Measurements from ENCODE around the gene TBCB. TPM values are rescaled to one million over a fixed set of nuclear protein-coding genes. Genes with fewer than 3 reads are reported as not detected.
A peak's percentile ranks its signal among the peaks of the same experiment; 100 is the strongest.

TBCB gene
- total RNA-seq, 1 experiment from 2014 or later = 141 TPM

DNA sequence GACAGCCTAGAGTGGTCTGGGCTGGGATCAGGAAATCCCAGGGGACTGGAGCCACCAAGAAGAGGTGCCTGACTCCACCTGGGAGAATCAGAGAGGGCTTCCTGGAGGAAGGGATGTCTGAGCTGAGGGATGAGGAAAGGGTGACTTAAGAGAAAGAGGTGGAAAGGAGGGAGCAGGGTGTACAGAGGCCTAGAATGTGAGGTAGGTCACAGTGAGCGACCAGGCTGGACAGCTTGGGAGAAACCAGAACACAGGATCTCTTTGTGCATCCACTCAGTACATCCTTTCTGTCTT is 1.0 kb downstream of the TBCB start:
- Histone ChIP-seq H3K9ac (ENCODE audit: low read length) (peak overlapping the region; percentile 86), H3K4me3 (replicated peaks in 1 of 2; ENCODE audit: low read depth in 1 of 2, low read length in 2 of 2) (peak overlapping the region; percentile 74 to 82), H4K20me1 (ENCODE audit: insufficient read depth) (no peaks in the 10 kb centered on the region), H3K9me3 (ENCODE audit: control insufficient read depth in 1 of 2, insufficient read depth in 1 of 2, low read depth in 1 of 2, low read length in 2 of 2) (no peaks in the 10 kb centered on the region), H2AFZ (ENCODE audit: low read depth, low read length, poor library complexity, severe bottlenecking) (no peak overlapping the region), H3K9me2 (ENCODE audit: insufficient read depth) (no peaks in the 10 kb centered on the region), H3K4me2 (ENCODE audit: low read length) (peak overlapping the region; percentile 95), H3K27ac (ENCODE audit: low read depth, low read length) (peak overlapping the region; percentile 92), H3K36me3 (ENCODE audit: control insufficient read depth in 1 of 2, insufficient read depth in 2 of 2, low read length in 2 of 2) (peaks cover 14 to 19% of the 10 kb centered on the region in 2 experiments; a peak in 3 of 4 replicates), H3K27me3 (ENCODE audit: insufficient read depth, low read length) (no peaks in the 10 kb centered on the region), H3K79me2 (ENCODE audit: insufficient read depth, low read length) (peaks cover 28% of the 10 kb centered on the region), H3K4me1 (ENCODE audit: control insufficient read depth in 1 of 2, insufficient read depth in 2 of 2, low read length in 2 of 2) (peaks cover 7 to 27% of the 10 kb centered on the region in 2 experiments; a peak in 3 of 4 replicates)
- intact Hi-C loops (cut with micrococcal nuclease) = loop anchor here (5.0 to 10.0 kb wide), 2 partner anchors 44 to 111 kb away; partner anchors contain the start of gene SYNE4
- POLR2A ChIA-PET = no interaction called here
- DNase-seq (ENCODE audit: low read depth, low spot score) = no peak
- ATAC-seq = no peak
- CTCF ChIA-PET = no interaction called here
- RAD21 ChIA-PET (ENCODE audit: low non-redundant PET in 1 of 2, low total read pairs in 2 of 2, uncharacterized antibody in 2 of 2, unreplicated experiment in 2 of 2) = no interaction called here
- no TSS peak for BruUV-seq (replicated peaks)
- TF ChIP-seq SP1 (IDR thresholded peaks at IDR 0.05; ENCODE audit: low read depth) (no peak), YY1 (IDR thresholded peaks at IDR 0.05; ENCODE audit: extremely low read depth, insufficient replicate concordance, low read depth, low read length) (no peak)

DNA sequence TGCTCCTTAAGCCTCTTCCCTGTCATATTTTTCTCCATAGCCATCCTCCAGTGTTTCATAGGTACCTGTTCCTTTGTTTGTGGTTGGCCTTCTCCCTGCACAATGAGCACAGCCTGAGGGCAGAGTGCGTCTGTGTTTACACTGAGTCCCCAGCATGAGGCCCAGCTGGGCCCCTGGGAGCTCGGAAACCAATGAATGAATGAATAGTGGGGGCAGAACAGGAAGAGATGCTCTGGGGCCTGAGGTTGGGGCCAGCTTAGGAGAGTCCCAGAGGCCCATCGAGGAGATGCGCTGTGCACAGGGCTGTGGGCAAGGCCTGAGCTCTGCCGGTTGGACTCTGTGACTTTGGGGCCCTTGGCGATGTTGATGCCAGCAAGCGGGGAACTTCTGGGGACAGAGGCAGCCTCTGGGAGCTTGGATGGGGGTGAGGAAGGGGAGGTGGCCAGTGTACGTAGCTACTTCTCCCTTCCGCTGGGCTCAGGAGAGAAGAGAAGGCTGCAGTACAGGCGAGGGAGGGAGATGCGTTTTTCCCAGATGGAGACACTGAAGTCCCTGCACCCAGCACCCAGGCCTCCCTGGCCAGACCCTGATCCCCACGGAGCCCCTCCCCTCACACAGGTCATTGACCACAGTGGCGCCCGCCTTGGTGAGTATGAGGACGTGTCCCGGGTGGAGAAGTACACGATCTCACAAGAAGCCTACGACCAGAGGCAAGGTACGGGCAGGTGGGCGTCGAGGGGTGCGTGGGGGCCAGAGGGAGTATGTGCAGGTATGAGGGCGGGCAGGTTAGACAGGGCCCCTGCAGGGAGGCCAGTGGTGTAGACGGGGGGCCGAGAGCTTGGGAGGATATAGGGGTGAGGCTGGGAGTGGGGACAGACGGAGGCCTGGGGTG is 5.1 kb downstream of the TBCB start:
- no peak for TF ChIP-seq SP1 (IDR thresholded peaks at IDR 0.05; ENCODE audit: low read depth)
- TF ChIP-seq ZFX (IDR thresholded peaks at IDR 0.05) = no peak
- TF ChIP-seq, protein P1, sequence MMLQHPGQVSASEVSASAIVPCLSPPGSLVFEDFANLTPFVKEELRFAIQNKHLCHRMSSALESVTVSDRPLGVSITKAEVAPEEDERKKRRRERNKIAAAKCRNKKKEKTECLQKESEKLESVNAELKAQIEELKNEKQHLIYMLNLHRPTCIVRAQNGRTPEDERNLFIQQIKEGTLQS (IDR thresholded peaks at IDR 0.05) = no peak
- no peak for TF ChIP-seq ELF1 (IDR thresholded peaks at IDR 0.05; ENCODE audit: borderline replicate concordance, low read depth)
- no peak for TF ChIP-seq EGR1 (IDR thresholded peaks at IDR 0.05; ENCODE audit: low read depth)
- TF ChIP-seq, protein P2, sequence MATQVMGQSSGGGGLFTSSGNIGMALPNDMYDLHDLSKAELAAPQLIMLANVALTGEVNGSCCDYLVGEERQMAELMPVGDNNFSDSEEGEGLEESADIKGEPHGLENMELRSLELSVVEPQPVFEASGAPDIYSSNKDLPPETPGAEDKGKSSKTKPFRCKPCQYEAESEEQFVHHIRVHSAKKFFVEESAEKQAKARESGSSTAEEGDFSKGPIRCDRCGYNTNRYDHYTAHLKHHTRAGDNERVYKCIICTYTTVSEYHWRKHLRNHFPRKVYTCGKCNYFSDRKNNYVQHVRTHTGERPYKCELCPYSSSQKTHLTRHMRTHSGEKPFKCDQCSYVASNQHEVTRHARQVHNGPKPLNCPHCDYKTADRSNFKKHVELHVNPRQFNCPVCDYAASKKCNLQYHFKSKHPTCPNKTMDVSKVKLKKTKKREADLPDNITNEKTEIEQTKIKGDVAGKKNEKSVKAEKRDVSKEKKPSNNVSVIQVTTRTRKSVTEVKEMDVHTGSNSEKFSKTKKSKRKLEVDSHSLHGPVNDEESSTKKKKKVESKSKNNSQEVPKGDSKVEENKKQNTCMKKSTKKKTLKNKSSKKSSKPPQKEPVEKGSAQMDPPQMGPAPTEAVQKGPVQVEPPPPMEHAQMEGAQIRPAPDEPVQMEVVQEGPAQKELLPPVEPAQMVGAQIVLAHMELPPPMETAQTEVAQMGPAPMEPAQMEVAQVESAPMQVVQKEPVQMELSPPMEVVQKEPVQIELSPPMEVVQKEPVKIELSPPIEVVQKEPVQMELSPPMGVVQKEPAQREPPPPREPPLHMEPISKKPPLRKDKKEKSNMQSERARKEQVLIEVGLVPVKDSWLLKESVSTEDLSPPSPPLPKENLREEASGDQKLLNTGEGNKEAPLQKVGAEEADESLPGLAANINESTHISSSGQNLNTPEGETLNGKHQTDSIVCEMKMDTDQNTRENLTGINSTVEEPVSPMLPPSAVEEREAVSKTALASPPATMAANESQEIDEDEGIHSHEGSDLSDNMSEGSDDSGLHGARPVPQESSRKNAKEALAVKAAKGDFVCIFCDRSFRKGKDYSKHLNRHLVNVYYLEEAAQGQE (IDR thresholded peaks at IDR 0.05; ENCODE audit: low read depth) = no peak
- no peak for TF ChIP-seq RAD21 (IDR thresholded peaks at IDR 0.05; ENCODE audit: low read depth)
- no peak for TF ChIP-seq SIN3A (IDR thresholded peaks at IDR 0.05; ENCODE audit: low read depth)
- no peak for TF ChIP-seq CBX3 (IDR thresholded peaks at IDR 0.05; ENCODE audit: low read depth)
- Histone ChIP-seq H3K36me3 (ENCODE audit: control insufficient read depth in 1 of 2, insufficient read depth in 2 of 2, low read length in 2 of 2) (peaks cover 11 to 14% of the 10 kb centered on the region in 2 experiments; a peak in 3 of 4 replicates), H3K4me1 (ENCODE audit: control insufficient read depth in 1 of 2, insufficient read depth in 2 of 2, low read length in 2 of 2) (peaks cover 7 to 13% of the 10 kb centered on the region in 2 experiments; a peak in 3 of 4 replicates), H3K27me3 (ENCODE audit: insufficient read depth, low read length) (no peaks in the 10 kb centered on the region), H3K9me3 (ENCODE audit: control insufficient read depth in 1 of 2, insufficient read depth in 1 of 2, low read depth in 1 of 2, low read length in 2 of 2) (no peaks in the 10 kb centered on the region), H3K4me2 (ENCODE audit: low read length) (no peak overlapping the region), H3K79me2 (ENCODE audit: insufficient read depth, low read length) (peaks cover 9% of the 10 kb centered on the region; the same call in 1 of the 2 replicates), H4K20me1 (ENCODE audit: insufficient read depth) (no peaks in the 10 kb centered on the region), H3K9ac (ENCODE audit: low read length) (no peak overlapping the region), H3K9me2 (ENCODE audit: insufficient read depth) (no peaks in the 10 kb centered on the region), H2AFZ (ENCODE audit: low read depth, low read length, poor library complexity, severe bottlenecking) (no peak overlapping the region), H3K4me3 (replicated peaks in 1 of 2; ENCODE audit: low read depth in 1 of 2, low read length in 2 of 2) (no peak overlapping the region), H3K27ac (ENCODE audit: low read depth, low read length) (no peak overlapping the region)
- intact Hi-C loops (cut with micrococcal nuclease) = no loop called here
- CTCF ChIA-PET = no interaction called here
- no TSS peak for BruUV-seq (replicated peaks)
- no peak for ATAC-seq
- DNase-seq (ENCODE audit: low read depth, low spot score) = no peak
- POLR2A ChIA-PET = no interaction called here
- RAD21 ChIA-PET (ENCODE audit: low non-redundant PET in 1 of 2, low total read pairs in 2 of 2, uncharacterized antibody in 2 of 2, unreplicated experiment in 2 of 2) = no interaction called here
